Kidney tubule cell (primary cell): ENCODE results near the gene NUP160.
"Not testable (repeated sequence)": the region's sequence is repeated elsewhere in the genome, so short reads cannot be mapped to it uniquely, and the experiment has no call there.

Experiments
- DNase-seq: peaks from one replicate; pipeline ENCODE4 v3.0.0-alpha.2; 2018; ENCODE audit warnings: low spot score

The NUP160 gene, protein sequence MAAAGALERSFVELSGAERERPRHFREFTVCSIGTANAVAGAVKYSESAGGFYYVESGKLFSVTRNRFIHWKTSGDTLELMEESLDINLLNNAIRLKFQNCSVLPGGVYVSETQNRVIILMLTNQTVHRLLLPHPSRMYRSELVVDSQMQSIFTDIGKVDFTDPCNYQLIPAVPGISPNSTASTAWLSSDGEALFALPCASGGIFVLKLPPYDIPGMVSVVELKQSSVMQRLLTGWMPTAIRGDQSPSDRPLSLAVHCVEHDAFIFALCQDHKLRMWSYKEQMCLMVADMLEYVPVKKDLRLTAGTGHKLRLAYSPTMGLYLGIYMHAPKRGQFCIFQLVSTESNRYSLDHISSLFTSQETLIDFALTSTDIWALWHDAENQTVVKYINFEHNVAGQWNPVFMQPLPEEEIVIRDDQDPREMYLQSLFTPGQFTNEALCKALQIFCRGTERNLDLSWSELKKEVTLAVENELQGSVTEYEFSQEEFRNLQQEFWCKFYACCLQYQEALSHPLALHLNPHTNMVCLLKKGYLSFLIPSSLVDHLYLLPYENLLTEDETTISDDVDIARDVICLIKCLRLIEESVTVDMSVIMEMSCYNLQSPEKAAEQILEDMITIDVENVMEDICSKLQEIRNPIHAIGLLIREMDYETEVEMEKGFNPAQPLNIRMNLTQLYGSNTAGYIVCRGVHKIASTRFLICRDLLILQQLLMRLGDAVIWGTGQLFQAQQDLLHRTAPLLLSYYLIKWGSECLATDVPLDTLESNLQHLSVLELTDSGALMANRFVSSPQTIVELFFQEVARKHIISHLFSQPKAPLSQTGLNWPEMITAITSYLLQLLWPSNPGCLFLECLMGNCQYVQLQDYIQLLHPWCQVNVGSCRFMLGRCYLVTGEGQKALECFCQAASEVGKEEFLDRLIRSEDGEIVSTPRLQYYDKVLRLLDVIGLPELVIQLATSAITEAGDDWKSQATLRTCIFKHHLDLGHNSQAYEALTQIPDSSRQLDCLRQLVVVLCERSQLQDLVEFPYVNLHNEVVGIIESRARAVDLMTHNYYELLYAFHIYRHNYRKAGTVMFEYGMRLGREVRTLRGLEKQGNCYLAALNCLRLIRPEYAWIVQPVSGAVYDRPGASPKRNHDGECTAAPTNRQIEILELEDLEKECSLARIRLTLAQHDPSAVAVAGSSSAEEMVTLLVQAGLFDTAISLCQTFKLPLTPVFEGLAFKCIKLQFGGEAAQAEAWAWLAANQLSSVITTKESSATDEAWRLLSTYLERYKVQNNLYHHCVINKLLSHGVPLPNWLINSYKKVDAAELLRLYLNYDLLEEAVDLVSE (N-terminal part only)

DNA sequence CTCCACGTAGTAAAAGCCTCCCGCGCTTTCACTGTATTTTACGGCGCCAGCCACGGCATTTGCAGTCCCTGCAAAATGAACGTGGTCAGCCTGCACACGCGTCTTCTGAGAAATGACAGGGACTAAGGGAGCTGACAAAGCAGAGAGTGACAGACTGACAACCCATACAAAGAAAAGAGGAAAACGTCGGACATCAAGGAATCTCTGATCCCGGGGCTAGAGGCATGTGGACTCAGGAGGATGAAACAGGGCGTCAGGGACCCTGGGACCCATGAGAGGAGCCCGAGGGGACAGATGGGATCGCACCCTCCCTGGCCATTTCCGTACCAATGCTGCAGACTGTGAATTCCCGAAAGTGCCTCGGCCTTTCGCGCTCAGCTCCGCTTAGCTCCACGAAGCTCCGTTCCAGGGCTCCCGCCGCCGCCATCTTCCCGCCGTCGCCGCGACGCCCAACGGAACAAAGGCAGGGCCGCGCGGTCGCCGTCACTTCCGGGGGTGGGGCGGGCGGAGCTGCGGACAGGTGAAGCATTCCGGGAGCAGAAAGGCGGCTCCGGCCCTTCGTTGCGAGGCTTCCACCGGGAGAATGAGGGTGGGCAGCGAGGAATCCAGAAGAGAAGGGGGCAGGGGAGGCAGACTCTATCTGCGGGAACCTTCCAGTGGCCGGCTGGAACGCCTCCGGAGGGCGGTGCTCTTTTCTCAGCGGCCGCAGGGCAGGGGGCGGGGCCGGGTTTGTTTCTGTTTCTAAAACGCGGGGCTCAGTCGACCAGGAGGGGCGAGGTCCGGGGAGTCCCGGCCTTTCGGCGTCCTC lies at the start of gene NUP160:
Gene NUP160 (minus strand): TSS at position 459 of the 808 bp plus-strand sequence. CDS start 32 bp downstream, at position 427.
- peak; percentile 71 for DNase-seq

DNA sequence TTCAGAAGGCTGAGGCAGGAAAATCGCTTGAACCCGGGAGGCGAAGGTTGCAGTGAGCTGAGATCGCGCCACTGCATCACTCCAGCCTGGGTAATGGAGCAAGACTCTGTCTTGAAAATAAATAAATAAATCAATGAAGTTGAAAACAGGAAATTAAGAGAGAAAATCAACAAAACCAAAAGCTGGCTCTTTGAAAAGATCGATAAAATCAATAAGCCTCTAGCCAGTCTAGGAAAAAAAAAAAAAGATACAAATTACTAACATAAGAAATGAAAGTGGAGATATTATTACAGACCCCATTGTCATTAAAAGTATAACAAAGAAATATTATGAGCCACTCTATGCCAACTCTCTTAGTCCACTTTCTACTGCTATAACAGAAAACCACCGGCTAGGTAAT lies 48.0 kb upstream of the NUP160 start:
- no peak for DNase-seq

DNA sequence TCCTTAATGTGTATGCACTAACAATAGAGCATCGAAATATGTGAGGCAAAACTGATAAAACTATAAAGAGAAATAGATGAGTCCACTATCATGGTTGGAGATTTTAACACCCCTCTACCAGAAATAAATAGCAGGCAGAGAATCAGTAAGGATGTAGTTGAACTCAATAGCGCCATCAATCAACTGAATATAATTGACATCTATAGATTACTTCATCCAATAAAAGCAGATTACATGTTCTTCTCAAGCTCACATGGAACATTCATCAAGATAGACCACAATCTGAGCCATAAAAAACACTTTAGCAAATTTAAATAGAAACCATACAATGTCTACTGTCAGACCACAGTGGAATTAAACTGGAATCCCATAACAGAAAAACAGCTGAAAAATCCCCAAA lies 46.9 kb upstream of the NUP160 start:
- DNase-seq = no peak

DNA sequence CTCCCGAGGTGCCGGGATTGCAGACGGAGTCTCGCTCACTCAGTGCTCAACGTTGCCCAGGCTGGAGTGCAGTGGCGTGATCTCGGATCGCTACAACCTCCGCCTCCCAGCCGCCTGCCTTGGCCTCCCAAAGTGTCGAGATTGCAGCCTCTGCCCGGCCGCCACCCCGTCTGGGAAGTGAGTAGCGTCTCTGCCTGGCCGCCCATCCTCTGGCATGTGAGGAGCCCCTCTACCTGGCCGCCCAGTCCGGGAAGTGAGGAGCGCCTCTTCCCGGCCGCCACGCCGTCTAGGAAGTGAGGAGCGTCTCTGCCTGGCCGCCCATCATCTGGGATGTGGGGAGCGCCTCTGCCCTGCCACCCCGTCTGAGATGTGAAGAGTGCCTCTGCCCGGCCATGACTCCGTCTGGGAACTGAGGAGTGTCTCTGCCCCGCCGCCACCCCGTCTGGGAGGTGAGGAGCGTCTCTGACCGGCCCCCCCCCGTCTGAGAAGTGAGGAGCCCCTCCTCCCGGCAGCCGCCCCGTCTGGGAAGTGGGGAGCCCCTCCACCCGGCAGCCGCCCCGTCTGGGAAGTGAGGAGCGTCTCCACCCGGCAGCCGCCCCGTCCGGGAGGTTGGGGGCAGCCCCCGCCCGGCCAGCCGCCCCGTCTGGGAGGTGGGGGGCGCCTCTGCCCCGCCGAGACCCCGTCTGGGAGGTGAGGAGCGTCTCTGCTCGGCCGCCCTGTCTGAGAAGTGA lies 44.6 kb upstream of the NUP160 start:
- not testable (repeated sequence) for DNase-seq

DNA sequence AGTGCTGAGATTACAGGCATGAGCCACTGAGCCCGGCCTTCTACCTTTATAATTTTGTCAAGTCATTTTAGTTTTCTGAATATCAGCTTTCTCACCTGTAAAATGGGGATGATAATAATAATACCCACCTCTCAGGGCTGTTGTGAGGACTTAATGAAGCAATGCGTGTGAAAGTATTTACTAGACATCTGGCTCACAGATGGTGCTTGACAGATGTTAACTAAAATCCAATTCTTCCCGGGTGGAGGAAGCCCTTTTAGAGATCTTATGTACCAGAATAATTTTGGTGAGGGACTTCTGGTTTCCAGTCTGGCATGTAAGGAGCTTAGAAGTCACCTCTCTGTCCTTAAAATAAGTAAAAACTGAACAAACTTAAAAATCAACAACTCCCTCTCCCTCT lies 43.7 kb upstream of the NUP160 start:
- no peak for DNase-seq

DNA sequence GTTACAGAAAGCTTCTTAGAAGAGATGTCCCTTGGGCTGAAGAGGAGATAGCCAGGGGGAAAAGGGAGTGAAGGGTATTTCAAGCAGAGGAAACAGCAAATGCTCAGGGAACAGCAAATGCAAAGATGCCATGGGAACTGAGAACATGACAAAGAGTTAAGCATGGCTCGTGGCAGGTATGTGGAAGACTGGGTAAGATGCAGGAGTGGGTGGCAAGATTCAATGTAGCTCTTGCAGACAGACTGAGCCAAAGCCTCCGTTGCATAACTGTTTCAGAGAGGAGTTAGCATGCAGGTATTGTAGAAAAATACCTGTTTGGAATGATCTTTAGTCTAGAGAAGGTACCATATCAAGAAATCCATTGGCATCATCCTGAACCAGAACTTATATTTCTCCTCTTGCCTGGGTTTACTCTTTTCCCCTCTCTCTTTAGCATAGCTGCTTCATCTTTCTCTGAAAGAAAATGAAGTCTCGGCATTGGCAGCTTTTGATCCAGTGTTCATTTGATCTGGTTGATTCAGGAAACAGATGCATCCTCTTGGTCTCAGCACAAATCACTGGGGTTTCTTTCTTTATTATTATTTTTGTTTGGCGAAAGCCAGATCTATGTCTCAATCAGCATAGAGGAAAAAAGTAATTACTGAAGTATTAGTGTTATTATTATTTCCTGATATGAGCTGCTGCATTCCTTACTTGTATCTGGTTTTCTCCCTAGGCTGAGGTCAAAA lies 41.7 kb upstream of the NUP160 start:
- no peak for DNase-seq

DNA sequence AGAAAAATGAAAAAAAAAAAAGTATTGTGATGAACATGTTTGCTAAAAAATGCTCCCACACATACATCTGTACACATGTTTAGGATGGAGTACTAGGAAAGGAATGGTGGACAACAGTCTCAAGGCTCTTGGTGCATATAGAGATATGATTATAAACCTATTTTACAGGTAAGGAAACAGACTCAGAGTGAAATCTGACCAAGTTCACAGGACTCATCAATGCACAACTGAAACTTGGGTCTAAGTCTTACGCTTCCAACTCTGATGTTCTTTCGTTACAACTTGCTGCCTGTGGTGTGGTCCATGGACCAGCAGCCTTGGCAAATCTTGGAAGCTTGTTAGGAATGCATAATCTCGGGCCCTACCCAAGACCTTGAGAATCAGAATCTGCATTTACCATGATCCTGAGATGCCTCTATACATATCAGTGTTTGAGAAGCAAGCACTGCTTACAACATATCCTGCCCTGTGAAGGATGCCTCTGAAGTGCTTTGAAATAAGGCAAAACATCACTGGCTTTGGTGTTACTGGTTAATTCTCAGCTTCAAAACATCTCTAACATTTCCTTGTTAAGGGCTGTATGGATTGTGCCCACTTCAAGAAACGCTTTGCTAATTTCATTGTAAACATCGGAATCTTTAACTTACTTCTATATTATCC lies 39.9 kb upstream of the NUP160 start:
- no peak for DNase-seq

DNA sequence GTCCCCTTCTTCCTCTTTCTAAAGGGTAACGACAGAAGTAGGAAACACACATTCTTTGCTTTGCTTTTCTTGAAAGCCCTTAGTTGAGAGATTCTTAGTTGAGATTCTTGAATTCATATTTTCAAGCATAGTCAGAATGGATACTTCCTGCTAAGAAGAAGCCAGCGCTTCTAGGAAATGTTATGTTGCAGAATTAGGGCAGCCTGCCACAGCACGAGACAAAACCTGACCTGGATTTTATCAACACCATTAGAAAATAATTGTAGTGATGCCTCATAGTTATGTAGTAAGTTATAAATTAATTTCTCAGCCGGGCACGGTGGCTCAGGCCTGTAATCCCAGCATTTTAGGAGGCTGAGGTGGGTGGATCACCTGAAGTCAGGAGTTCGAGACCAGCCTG lies 37.9 kb upstream of the NUP160 start:
- DNase-seq = peak; percentile 18

DNA sequence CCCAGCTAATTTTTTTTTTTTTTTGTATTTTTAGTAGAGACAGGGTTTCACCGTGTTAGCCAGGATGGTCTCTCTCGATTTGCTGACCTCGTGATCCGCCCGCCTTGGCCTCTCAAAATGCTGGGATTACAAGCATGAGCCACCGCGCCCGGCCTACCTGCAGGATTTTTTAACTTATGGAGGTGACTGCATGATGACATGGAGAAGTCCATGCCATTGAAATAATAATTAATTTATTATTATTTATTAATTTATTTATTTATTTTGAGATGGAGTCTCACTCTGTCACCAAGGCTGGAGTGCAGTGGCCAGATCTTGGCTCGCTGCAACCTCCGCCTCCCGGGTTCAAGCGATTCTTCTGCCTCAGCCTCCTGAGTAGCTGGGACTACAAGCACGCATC lies 34.3 kb upstream of the NUP160 start:
- DNase-seq = not testable (repeated sequence)

DNA sequence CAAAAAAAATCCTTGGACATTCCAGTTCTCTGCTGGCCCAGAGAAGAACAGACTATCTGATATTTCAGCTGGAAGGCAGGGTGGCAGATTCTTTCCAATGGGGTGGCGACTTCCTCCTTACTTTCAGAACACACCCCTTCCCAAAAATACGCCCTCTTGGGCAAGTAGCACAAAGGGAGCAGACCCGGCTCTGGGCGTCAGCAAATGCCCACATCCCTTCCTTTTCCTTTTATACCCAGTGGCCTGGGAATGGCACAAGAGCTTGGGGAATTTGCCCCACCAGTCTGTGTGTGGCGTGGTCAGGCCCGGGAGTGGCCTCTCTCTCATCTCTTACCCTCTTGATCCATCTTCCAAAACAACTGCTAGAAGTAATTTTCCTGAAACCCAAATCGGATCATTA lies 33.0 kb upstream of the NUP160 start:
- no peak for DNase-seq

DNA sequence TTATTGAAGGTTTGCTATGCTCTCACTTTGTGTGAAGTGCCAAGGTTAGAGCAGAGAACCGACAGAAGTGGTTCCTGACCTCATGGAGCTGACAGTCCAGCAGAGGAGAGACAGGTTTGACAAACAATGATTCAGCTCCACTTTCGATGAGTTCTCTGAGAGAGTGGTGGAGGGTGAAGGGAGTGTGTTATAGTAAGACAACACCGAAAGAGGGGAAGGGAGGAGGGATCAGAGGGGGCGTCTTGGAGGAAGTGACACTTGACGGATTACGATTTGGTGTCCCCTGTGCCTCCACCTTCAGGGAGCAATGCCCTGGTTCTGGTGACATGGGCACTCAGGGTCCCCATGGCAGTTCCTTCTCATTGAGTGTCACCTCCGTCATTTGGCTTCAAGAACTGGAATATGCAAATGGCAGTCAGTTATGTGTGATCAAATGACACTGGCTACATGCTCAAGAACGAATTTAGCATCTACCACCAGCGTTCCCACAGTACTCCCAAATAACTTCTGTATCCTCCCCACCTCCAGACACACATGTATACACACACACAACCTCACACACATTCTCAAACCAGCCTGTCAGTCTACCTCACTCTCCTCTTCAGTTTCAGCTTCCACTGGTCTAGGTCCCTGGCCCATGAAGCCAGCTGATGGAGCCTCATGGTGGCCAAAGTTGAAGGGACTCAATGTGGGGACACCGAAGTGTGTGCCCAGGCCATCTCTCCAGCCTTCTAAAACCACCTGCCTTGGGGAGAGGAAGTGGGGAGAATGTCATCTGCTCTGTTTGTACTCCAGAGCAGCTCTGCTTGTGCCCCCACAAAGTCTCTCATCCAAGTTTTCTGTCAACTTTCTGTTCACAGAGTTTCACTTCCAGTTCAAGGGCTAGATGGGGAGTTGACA lies 31.4 kb upstream of the NUP160 start:
- DNase-seq = no peak

DNA sequence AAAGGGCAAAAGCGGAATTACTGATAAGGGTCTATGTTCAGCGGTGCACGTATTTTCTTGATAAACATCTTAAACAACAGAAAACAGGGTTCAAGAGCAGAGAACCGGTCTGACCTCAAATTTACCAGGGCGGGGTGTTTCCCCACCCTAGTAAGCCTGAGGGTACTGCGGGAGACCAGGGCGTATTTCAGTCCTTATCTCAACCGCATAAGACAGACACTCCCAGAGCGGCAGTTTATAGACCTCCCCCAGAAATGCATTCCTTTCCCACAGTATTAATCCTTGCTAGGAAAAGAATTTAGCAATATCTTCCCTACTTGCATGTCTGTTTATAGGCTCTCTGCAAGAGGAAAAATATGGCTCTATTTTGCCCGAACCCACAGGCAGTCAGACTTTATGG lies 27.7 kb upstream of the NUP160 start:
- DNase-seq = not testable (repeated sequence)

DNA sequence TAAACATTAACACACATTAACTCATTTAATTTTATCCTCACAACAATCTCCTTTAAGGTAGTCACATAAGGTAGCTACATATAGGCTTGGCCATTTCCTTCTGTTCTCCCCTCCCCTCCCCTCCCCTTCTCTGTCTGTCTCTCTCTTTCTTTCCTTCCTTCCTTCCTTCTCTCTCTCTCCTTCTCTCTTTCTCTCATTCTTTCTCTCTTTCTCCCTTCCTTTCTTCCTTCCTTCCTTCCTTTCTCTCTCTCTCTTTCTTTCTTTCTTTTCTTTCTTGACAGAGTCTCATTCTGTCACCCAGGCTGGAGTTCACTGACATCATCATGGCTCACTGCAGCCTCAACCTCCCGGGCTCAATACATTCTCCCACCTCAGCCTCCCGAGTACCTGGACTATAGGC lies 22.3 kb upstream of the NUP160 start:
- no peak for DNase-seq

DNA sequence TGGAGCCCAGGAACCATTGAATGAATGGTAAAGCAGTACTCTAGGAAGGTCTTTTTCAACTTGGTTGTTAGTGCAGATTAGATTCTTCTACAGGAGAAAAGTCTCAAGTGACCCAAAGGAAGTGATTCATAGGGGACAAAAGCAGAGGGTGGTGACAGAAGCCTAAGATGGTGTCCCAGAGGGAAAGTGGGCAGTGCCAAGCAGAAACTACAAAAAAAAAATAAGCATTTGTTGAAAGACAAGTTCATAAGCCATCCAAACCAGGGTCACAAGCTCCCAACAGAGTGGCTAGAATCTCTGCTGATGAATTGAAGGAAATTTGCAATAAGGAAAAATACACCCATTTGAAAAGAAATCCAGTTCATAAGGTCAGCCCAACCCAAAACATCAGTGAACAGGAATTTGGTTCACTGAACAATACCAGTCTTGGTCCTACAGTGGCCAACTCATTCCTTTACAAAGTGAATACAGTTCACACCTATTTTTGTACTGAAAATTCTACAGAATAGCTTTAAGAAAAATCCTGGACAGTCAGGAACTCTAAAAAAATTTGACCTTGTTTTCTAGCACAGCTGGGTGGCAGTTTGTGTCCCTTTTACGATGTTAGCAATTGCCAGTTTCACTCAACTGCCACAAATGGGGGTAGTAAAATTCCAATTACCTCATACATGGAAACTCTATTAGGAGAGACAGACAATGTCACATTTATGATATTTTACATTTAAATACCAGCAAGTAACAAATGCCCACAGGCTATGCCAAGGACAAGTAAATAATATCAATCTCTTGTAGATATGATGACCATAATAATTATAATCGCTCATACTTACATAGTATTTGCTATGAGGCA lies 21.6 kb upstream of the NUP160 start:
- DNase-seq = peak; percentile 35

DNA sequence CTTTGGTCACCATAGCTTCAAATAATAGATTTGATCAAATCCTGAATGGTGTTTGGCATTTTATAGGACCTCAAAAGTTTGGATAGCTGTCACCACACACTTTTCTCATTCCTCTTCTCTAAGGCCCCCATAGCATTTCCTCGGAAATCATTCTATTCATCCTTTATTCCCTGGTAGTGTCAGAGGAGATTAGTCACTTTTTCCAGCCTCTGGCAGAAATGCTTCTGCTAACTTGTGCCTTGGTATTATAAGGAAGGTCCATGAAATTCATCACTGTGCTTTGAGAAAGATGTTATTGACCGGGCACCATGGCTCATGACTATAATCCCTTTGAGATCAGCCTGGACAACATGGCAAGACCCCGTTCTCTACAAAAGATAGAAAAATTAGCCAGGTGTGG lies 19.7 kb upstream of the NUP160 start:
- DNase-seq = no peak

DNA sequence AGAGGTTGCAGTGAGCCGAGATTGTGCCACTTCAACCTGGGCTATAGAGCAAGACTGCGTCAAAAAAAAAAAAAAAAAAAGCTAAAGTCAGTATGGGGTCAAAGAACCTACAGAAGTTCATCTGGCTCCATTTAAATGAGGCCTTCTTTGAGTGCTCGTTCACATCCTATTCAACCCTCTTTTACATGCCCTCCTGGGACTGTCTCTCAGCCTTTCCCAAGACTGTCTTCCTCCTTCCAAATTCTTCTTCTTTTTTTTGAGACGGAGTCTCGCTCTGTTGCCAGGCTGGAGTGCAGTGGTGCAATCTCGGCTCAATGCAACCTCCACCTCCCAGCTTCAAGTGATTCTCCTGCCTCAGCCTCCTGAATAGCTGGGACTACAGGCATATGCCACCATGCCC lies 18.7 kb upstream of the NUP160 start:
- not testable (repeated sequence) for DNase-seq

DNA sequence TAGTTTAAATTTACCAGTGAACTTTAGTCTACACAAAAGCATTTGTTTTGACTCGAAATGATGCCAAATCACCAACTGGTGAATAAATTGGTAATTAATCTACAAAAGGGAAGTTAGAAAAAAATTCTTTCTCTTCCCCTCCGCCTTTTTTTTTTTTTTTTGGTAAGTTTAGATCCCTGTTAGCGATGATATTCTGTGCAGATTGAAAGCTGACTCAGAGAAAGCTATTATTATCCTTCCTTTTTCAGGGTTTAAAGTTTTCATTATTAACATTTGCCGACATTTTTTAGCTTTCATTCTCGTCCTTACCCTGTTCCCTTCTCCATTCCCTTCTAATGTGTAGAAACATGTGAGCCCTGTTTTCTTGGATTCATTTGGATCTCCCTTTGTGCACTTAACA lies 16.8 kb upstream of the NUP160 start:
- DNase-seq = no peak
